ENCODE results near the gene METTL9.
"Not testable (repeated sequence)": the region's sequence is repeated elsewhere in the genome, so short reads cannot be mapped to it uniquely, and the experiment has no call there.

- not testable (repeated sequence) for TF ChIP-seq POLR2AphosphoS5 (IDR thresholded peaks at IDR 0.05; ENCODE audit: low read depth, low read length); RAD21 (IDR thresholded peaks at IDR 0.05; ENCODE audit: low read depth); FOSL1 (IDR thresholded peaks at IDR 0.05; ENCODE audit: low read depth); REST (IDR thresholded peaks at IDR 0.05; ENCODE audit: low read depth); CTCF (IDR thresholded peaks at IDR 0.05 in 2 of 3, conservative IDR thresholded peaks at IDR 0.05 in 1 of 3; ENCODE audit: borderline replicate concordance in 1 of 3, insufficient read depth in 1 of 3, low read depth in 2 of 3, low read length in 2 of 3); EZH2 (IDR thresholded peaks at IDR 0.05); SIN3A (IDR thresholded peaks at IDR 0.05; ENCODE audit: low read depth); POLR2A (IDR thresholded peaks at IDR 0.05; ENCODE audit: borderline replicate concordance, extremely low read depth, insufficient read depth, insufficient read length); YY1 (IDR thresholded peaks at IDR 0.05; ENCODE audit: extremely low read depth, insufficient replicate concordance, low read depth, low read length); SRF (IDR thresholded peaks at IDR 0.05; ENCODE audit: low read depth)
Measured at GRCh38 chr16:21580131-21580530, 19.2 kb upstream of the METTL9 start.
